Measurements from ENCODE around the gene TTC13.

The TTC13 gene

GRCh38 chr1:230902349-230902923 lies 76.2 kb downstream of the TTC13 start:
- DNase-seq, result no peak

DNA sequence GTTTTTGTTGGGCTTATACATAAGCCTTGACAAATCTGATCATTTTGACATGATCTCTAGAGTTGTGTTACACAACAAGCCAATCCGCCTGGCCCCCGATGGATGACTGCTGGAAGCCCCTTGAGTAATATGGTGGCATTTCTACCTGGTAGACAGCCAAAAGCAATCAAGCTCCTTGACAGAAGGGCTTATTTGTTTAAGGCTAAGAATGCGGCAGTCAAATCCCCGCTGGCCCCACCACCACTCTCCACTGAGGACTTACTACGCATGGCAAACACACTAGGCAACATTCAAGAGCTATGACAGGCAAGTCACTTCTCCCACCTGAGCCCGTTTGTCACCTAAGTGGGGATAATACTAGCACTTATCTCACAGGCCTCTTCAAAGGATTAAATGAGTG lies 77.0 kb downstream of the TTC13 start:
- no peak for DNase-seq

DNA sequence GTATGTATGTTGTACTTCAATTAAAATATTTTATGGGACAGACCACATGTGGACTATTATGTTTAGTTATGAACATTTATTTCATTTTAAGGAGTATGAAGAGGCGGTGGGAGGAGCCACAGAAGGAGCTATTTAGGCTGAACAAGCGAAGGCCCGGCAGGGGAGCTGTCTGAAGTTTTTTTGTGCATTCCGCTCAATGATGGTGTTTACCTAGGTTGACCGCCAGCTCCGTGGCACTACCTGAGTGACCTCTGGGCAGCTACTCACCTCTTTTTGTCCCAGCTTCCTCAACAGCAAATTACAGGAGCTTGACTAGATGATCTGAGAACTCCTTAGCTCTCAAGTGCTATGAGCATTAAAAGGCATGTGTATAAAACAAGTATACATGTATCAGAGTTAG lies 77.7 kb downstream of the TTC13 start:
- DNase-seq, result no peak

DNA sequence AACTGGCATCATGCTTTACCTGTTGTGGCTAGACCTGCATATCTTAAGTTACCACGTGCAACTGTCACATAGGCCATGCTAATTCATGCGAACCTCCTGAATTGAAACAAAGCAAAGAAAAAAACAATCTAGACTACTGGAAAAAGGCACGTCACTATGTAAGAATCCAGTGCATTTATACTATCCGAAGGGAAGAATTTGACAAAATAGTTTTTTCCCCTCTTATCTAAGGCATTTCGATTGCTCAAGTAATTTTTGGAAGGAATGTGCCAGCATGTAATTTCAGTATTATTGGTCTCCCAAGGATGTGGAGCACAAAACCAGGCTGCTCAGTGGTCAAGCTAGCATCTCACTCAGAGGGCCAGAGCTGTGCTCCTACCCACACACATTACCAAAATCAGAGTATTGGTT lies 78.8 kb downstream of the TTC13 start:
- DNase-seq, result no peak

- no peak for DNase-seq
Observed at GRCh38 chr1:230898748-230899147, 79.9 kb downstream of the TTC13 start.

DNA sequence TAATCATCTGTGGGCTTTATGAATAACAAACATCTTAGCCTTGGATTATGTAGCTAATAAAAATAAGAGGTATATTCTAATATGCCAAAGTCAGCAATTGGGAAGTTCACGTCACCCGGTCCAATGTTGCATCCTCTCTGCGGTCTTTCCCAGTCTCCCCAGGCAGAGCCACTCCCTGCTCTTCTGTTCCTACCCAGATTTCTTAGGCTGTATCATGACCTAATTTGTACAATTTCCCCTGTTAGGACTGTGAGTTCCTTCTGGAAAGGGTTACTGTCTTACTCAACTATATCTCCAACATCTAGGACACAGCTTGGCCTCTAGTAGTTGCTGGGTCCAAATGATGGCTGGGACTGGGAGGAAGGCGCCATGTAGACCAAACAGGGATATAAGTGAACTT lies 80.5 kb downstream of the TTC13 start:
- DNase-seq, result no peak

GRCh38 chr1:230896779-230897178 lies 81.9 kb downstream of the TTC13 start:
- no peak for DNase-seq

DNA sequence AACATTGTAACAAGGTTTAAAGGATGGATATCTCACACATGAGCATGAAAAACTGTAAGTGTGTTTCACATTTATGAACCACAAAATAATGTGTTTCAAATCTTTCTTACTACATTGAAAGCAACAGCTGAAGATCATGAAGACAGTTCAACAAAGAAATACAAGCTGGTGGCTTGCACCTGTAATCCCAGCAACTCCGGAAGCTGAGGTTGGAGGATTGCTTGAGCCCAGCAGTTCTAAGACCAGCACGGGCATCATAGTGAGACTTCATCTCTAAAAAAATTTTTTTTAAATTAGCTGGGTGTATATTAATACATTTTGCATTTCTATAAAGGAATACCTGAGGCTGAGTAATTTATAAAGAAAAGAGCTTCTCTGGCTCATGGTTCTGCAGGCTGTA lies 83.2 kb downstream of the TTC13 start:
- no peak for DNase-seq

GRCh38 chr1:230894664-230895063 lies 84.0 kb downstream of the TTC13 start:
- DNase-seq, result no peak

DNA sequence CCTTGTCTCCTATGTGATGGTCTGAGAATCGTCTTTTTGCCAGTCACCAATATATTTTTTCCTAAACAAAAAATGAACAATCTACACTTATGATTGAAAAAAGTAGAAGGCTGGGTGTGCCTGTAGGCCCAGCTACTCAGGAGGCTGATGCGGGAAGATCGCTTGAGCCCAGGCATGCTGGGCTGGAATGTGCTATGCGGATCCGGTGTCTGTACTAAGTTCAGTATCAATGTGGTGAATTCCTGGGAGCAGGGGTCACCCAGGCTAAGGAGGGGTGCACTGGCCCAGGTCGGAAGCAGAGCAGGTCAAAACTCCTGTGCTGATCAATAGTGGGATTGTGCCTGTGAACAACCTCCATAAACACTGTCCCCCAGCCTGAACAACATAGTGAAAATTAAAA lies 84.6 kb downstream of the TTC13 start:
- DNase-seq, result no peak

GRCh38 chr1:230892018-230892491 lies 86.6 kb downstream of the TTC13 start:
- no peak for DNase-seq

DNA sequence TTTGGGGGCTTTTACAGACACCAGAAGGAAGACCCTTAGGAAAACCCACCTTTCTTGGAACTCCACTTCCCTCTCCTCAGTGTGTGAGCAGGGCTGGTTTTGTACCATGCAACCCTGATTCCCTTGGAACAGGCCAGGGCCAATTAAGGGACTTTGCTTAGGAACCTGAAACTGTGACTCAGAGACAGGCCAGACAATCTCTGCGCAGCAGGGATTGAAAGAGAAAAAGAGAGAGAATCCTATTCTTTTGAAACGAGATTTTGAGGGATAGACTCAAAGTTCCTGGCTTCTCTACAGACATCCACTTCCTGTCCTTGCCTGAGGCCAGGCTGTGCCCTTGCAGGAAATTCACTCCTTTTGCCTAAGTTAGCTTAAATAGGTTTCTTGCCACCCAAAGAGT lies 87.2 kb downstream of the TTC13 start:
- no peak for DNase-seq

GRCh38 chr1:230884646-230885045 lies 94.0 kb downstream of the TTC13 start:
- DNase-seq, result no peak

- no peak for DNase-seq
Observed at GRCh38 chr1:230883967-230884366, 94.7 kb downstream of the TTC13 start.

- DNase-seq, result no peak
Observed at GRCh38 chr1:230879778-230880177, 98.9 kb downstream of the TTC13 start.

DNA sequence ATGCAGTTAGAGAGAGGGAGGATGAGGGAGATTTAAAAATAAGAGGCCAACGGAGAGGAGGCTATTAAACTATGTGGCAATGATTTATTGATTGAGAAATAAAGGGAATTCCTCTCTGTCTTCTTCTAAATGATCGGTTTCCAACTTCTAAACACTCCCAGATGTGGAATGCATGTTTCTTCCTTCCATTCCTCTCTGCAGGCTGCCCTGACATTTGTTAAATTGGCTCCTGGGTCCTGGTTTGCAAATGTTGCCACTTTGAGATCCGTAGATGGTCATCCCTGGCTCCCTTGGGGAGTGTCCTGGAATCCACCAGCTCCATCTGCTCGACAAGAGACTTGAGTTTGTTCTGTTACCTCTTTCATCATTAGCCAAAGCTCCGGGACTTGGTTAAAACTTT lies 100.1 kb downstream of the TTC13 start:
- no peak for DNase-seq

GRCh38 chr1:230877924-230878590 lies 100.6 kb downstream of the TTC13 start:
- no peak for DNase-seq

- no peak for DNase-seq
Observed at GRCh38 chr1:230877146-230877923, 101.3 kb downstream of the TTC13 start.

- DNase-seq, result no peak
Observed at GRCh38 chr1:230876660-230877059, 102.0 kb downstream of the TTC13 start.

- DNase-seq, result no peak
Observed at GRCh38 chr1:230875370-230875769, 103.3 kb downstream of the TTC13 start.

GRCh38 chr1:230870916-230871315 lies 107.7 kb downstream of the TTC13 start:
- no peak for DNase-seq

DNA sequence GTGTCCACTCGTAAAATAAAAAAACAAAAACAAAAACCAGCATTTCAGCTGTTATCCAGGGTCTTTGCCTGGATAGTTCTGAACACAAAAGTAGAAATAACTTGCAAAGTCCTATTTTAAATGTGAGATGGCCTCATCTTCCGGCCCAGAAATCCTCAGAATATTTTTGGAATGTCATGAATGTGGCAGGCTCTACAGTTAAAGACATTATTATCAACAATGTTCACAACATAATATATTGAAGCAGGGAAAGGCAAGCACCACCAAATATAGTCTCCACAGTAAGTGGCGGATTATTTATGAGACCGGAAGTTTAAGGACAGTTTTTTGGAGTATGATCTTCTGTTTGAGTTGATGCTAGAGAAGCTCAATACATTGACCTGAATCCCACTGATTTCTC lies 109.2 kb downstream of the TTC13 start:
- DNase-seq, result no peak

DNA sequence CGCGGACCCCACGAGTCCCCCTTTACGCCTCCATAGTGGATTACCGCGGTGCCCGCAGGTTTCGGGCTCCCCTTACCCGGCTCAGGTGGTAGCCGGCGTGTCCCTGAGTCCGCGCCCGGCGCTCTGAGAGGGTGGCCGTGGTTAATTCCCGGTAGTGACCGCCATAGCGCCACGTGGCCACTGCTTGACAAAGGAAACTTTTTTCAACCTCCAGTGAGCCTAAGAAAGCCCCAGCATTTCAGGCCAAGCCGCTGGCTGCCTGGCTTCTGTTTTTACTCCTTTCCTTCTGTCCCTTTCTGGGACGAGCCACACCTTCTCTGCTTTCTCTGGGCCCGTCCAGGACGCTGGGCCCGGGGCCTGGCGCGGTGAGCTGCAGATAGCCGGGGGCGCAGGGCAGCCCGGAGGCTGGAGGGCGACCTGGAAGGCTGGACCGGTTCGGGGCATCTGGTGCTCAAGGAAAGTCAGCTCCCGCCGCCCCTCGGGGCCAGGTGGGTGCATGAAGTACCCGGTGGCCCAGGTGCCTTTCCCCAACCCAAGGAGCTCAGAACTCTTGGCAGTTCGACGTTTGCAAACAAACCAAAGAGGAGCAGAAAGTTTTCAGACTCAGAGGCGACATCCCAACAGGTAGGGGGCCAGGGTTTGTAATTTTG lies 109.8 kb downstream of the TTC13 start:
- no peak for DNase-seq
